GM12878 (cell line): ENCODE data around the gene ROM1. TPM values are rescaled to one million over a fixed set of nuclear protein-coding genes. Genes with fewer than 3 reads are reported as not detected.

Source experiments
- BCL3 ChIP-seq: IDR thresholded peaks from 2 replicates; pipeline ENCODE4 v1.6.1; 2011; ENCODE audit warnings: borderline replicate concordance, low read depth, mild to moderate bottlenecking, moderate library complexity, low read length; ENCODE audit not compliant: insufficient read depth, poor library complexity, severe bottlenecking
- BRCA1 ChIP-seq: IDR thresholded peaks from 2 replicates; pipeline ENCODE4 v1.6.1; 2011; ENCODE audit warnings: low read depth, low read length, improper control_type of control experiment
- CEBPB ChIP-seq, 2 experiments: fragments of 150-350 bp in 1 of 2; IDR thresholded peaks; 2 replicates each; pipeline ENCODE4 v1.6.1; 2012 to 2014; ENCODE audit warnings: low read depth in 2 of 2, low read length in 2 of 2, borderline replicate concordance in 1 of 2, inconsistent platforms in 1 of 2
- CHD4 ChIP-seq: fragments of 200-600 bp; sonication (generic); IDR thresholded peaks from 2 replicates; pipeline ENCODE4 v1.6.1; 2016; ENCODE audit warnings: mild to moderate bottlenecking
- CREB1 ChIP-seq: IDR thresholded peaks from 2 replicates; pipeline ENCODE4 v1.6.1; 2012; ENCODE audit warnings: low read depth, mild to moderate bottlenecking, inconsistent platforms
- E4F1 ChIP-seq: fragments of 450-650 bp; IDR thresholded peaks from 2 replicates; pipeline ENCODE4 v1.6.1; 2018; ENCODE audit warnings: borderline replicate concordance, mild to moderate bottlenecking; ENCODE audit not compliant: partially characterized antibody
- GATAD2B ChIP-seq: fragments of 450-650 bp; conservative IDR thresholded peaks from 2 replicates; pipeline ENCODE4 v1.6.1; 2017; ENCODE audit warnings: low read depth, mild to moderate bottlenecking, moderate library complexity
- HDGF ChIP-seq: fragments of 450-650 bp; IDR thresholded peaks from 2 replicates; pipeline ENCODE4 v1.6.1; 2016; ENCODE audit warnings: antibody characterized with exemption
- HSF1 ChIP-seq: fragments of 150-350 bp; IDR thresholded peaks from 2 replicates; pipeline ENCODE4 v1.6.1; 2014; ENCODE audit warnings: mild to moderate bottlenecking, low read depth, low read length
- IRF5 ChIP-seq: fragments of 450-650 bp; IDR thresholded peaks from 2 replicates; pipeline ENCODE4 v1.6.1; 2017; ENCODE audit warnings: borderline replicate concordance
- MEF2A ChIP-seq: IDR thresholded peaks from 2 replicates; pipeline ENCODE4 v1.6.1; 2011; ENCODE audit warnings: low read depth, mild to moderate bottlenecking, low read length, moderate library complexity; ENCODE audit not compliant: insufficient read depth
- MTA2 ChIP-seq: fragments of 450-650 bp; IDR thresholded peaks from 2 replicates; pipeline ENCODE4 v1.6.1; 2016; ENCODE audit warnings: low read depth, mild to moderate bottlenecking, moderate library complexity
- MYC ChIP-seq: IDR thresholded peaks from 2 replicates; pipeline ENCODE4 v1.6.1; 2011; ENCODE audit warnings: mild to moderate bottlenecking, low read length, moderate library complexity, inconsistent platforms; ENCODE audit not compliant: insufficient read depth, insufficient replicate concordance, insufficient read length, severe bottlenecking
- NR2F1 ChIP-seq: fragments of 450-650 bp; conservative IDR thresholded peaks from 2 replicates; pipeline ENCODE4 v1.6.1; 2017; ENCODE audit warnings: mild to moderate bottlenecking
- SP1 ChIP-seq: IDR thresholded peaks from one replicate; pipeline ENCODE4 v1.6.1; 2011; ENCODE audit warnings: low read depth, low read length
- SUZ12 ChIP-seq: fragments of 200-600 bp; sonication (generic); IDR thresholded peaks from one replicate; pipeline ENCODE4 v1.6.1; 2018; ENCODE audit warnings: antibody characterized with exemption, mild to moderate bottlenecking; ENCODE audit not compliant: unreplicated experiment
- USF2 ChIP-seq: IDR thresholded peaks from 2 replicates; pipeline ENCODE4 v1.6.1; 2011; ENCODE audit warnings: low read depth, low read length, improper control_type of control experiment, borderline replicate concordance
- polyA plus RNA-seq, 11 experiments: library from polyadenylated mRNA; depleted of rRNA in 4 of 11; unstranded in 6 of 11; stranded (reverse) in 5 of 11; fragments of >200 nt; fragmentation: Nextera tagmentation in 4 of 11; fragmentation: Illumina TruSeq in 1 of 11; extraction: Ambion mirVana in 4 of 11; extraction: Trizol in 1 of 11; gene quantifications; 1 replicate in 1 of 11; 2 replicates in 10 of 11; pipeline versions ENCODE4 v1.2.1 to v1.2.3, GENCODE V29; 2011 to 2016; ENCODE audit warnings: inconsistent platforms in 2 of 11, missing spikeins in 2 of 11, low read depth in 1 of 11
- total RNA-seq, 4 experiments: library from RNA; depleted of rRNA in 3 of 4; stranded (reverse); fragments of >200 nt in 3 of 4; fragmentation: Illumina TruSeq in 1 of 4; extraction: Trizol in 1 of 4; gene quantifications; 2 replicates each; pipeline versions ENCODE4 v1.2.1 to v1.2.3, GENCODE V29; 2013 to 2021
- TF ChIP-seq, protein P1 (sequence below): fragments of 450-650 bp; IDR thresholded peaks from 2 replicates; pipeline ENCODE4 v1.6.1; 2017; ENCODE audit warnings: mild to moderate bottlenecking, low read depth, inconsistent platforms; ENCODE audit not compliant: poor library complexity, severe bottlenecking

The ROM1 gene
- total and polyA plus RNA-seq, 10 of the 15 experiments (the other 5 are each of a cell fraction or from before 2014, with no cell fraction given) = 0.42 to 3.0 (median 1.1) TPM

- TF ChIP-seq, protein P1, sequence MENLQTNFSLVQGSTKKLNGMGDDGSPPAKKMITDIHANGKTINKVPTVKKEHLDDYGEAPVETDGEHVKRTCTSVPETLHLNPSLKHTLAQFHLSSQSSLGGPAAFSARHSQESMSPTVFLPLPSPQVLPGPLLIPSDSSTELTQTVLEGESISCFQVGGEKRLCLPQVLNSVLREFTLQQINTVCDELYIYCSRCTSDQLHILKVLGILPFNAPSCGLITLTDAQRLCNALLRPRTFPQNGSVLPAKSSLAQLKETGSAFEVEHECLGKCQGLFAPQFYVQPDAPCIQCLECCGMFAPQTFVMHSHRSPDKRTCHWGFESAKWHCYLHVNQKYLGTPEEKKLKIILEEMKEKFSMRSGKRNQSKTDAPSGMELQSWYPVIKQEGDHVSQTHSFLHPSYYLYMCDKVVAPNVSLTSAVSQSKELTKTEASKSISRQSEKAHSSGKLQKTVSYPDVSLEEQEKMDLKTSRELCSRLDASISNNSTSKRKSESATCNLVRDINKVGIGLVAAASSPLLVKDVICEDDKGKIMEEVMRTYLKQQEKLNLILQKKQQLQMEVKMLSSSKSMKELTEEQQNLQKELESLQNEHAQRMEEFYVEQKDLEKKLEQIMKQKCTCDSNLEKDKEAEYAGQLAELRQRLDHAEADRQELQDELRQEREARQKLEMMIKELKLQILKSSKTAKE = no peak
- TF ChIP-seq MYC = peak; percentile 44
- TF ChIP-seq E4F1 = peak; percentile 80
- TF ChIP-seq CEBPB (IDR thresholded peaks at IDR 0.05; ENCODE audit: borderline replicate concordance in 1 of 2, low read depth in 2 of 2, low read length in 2 of 2) = no peak
- TF ChIP-seq USF2 = peak; percentile 51
- peak; percentile 28; the same call in 1 of the 2 replicates for TF ChIP-seq MTA2
- TF ChIP-seq MEF2A = no peak
- TF ChIP-seq NR2F1 = 0 out of 2 replicates have a peak, but pooled peaks have one; percentile 24
- peak; percentile 87 for TF ChIP-seq BCL3
- TF ChIP-seq CHD4 = no peak
- TF ChIP-seq IRF5 = no peak
- TF ChIP-seq HDGF = peak; percentile 96
- peak; percentile 60 for TF ChIP-seq SP1
- TF ChIP-seq HSF1 = no peak
- TF ChIP-seq SUZ12 = no peak
- TF ChIP-seq BRCA1 = peak; percentile 59
- peak; percentile 94 for TF ChIP-seq CREB1
- TF ChIP-seq GATAD2B = peak; percentile 87
Measured at GRCh38 chr11:62621567-62622470, 8.8 kb downstream of the ROM1 start, which contains the start of gene B3GAT3 (continued).
